ENCODE results near the gene WNT7B.

Gene WNT7B

GRCh38 chr22:45887202-45888131 lies 89.5 kb downstream of the WNT7B start:
- DNase-seq (ENCODE audit: low read depth) = no peak
- TF ChIP-seq CTCF (IDR thresholded peaks at IDR 0.05; ENCODE audit: control insufficient read depth, insufficient read depth, low read depth, low read length, missing control alignments) = no peak
- H3K4me3 ChIP-seq (ENCODE audit: control insufficient read depth, low read depth, low read length) = no peak overlapping the region

GRCh38 chr22:45886540-45886939 lies 90.4 kb downstream of the WNT7B start:
- no peak overlapping the region for H3K4me3 ChIP-seq (ENCODE audit: control insufficient read depth, low read depth, low read length)
- no peak for TF ChIP-seq CTCF (IDR thresholded peaks at IDR 0.05; ENCODE audit: control insufficient read depth, insufficient read depth, low read depth, low read length, missing control alignments)
- no peak for DNase-seq (ENCODE audit: low read depth)

- TF ChIP-seq CTCF (IDR thresholded peaks at IDR 0.05; ENCODE audit: control insufficient read depth, insufficient read depth, low read depth, low read length, missing control alignments) = no peak
- no peak for DNase-seq (ENCODE audit: low read depth)
- no peak overlapping the region for H3K4me3 ChIP-seq (ENCODE audit: control insufficient read depth, low read depth, low read length)
Measured at GRCh38 chr22:45885941-45886395, 91.0 kb downstream of the WNT7B start.

GRCh38 chr22:45885171-45885840 lies 91.7 kb downstream of the WNT7B start:
- no peak for TF ChIP-seq CTCF (IDR thresholded peaks at IDR 0.05; ENCODE audit: control insufficient read depth, insufficient read depth, low read depth, low read length, missing control alignments)
- DNase-seq (ENCODE audit: low read depth) = no peak
- no peak overlapping the region for H3K4me3 ChIP-seq (ENCODE audit: control insufficient read depth, low read depth, low read length)

GRCh38 chr22:45884201-45885062 lies 92.5 kb downstream of the WNT7B start:
- no peak for DNase-seq (ENCODE audit: low read depth)
- no peak for TF ChIP-seq CTCF (IDR thresholded peaks at IDR 0.05; ENCODE audit: control insufficient read depth, insufficient read depth, low read depth, low read length, missing control alignments)

GRCh38 chr22:45883811-45884170 lies 93.2 kb downstream of the WNT7B start:
- H3K4me3 ChIP-seq (ENCODE audit: control insufficient read depth, low read depth, low read length) = no peak overlapping the region
- no peak for DNase-seq (ENCODE audit: low read depth)
- TF ChIP-seq CTCF (IDR thresholded peaks at IDR 0.05; ENCODE audit: control insufficient read depth, insufficient read depth, low read depth, low read length, missing control alignments) = no peak

More at GRCh38 chr22:45884201-45885062, 92.5 kb downstream of the WNT7B start:
- H3K4me3 ChIP-seq (ENCODE audit: control insufficient read depth, low read depth, low read length) = no peak overlapping the region
